Trophoblast cell (in vitro differentiated cells and primary cell): Measurements from ENCODE around the gene NRF1.

ENCODE experiments used
- DNase-seq, 2 donors: peaks; one replicate each; pipeline ENCODE4 v3.0.0-alpha.2; 2016
- H2AFZ ChIP-seq: 2 replicates; pipeline ENCODE4 v1.6.1; 2013; ENCODE audit warnings: low read length, moderate library complexity, mild to moderate bottlenecking; ENCODE audit not compliant: insufficient read depth, poor library complexity
- H2AK5ac ChIP-seq: 2 replicates; pipeline ENCODE4 v1.6.1; 2013; ENCODE audit warnings: mild to moderate bottlenecking, low read length
- H2BK120ac ChIP-seq: 2 replicates; pipeline ENCODE4 v1.6.1; 2013; ENCODE audit warnings: low read length, mild to moderate bottlenecking, moderate library complexity; ENCODE audit not compliant: insufficient read depth, poor library complexity
- H2BK12ac ChIP-seq: 2 replicates; pipeline ENCODE4 v1.6.1; 2013; ENCODE audit warnings: mild to moderate bottlenecking, low read length, moderate library complexity
- H2BK5ac ChIP-seq: 2 replicates; pipeline ENCODE4 v1.6.1; 2013; ENCODE audit warnings: low read length, low read depth, moderate library complexity, mild to moderate bottlenecking; ENCODE audit not compliant: poor library complexity
- H3K14ac ChIP-seq: 2 replicates; pipeline ENCODE4 v1.6.1; 2013; ENCODE audit warnings: mild to moderate bottlenecking, low read length
- H3K18ac ChIP-seq: 2 replicates; pipeline ENCODE4 v1.6.1; 2013; ENCODE audit warnings: mild to moderate bottlenecking, low read length
- H3K23ac ChIP-seq: 2 replicates; pipeline ENCODE4 v1.6.1; 2013; ENCODE audit warnings: low read length
- H3K27ac ChIP-seq: 2 replicates; pipeline ENCODE4 v1.5.1; 2013; ENCODE audit warnings: low read depth, mild to moderate bottlenecking, inconsistent platforms, low read length, moderate library complexity
- H3K27me3 ChIP-seq: 2 replicates; pipeline ENCODE4 v1.6.1; 2013; ENCODE audit warnings: inconsistent platforms, mild to moderate bottlenecking, low read length, moderate library complexity; ENCODE audit not compliant: insufficient read depth
- H3K36me3 ChIP-seq, 2 experiments: 1 replicate in 1 of 2; 2 replicates in 1 of 2; pipeline ENCODE4 v1.6.1; 2013; ENCODE audit warnings: low read length in 2 of 2, mild to moderate bottlenecking in 2 of 2, moderate library complexity in 1 of 2; ENCODE audit not compliant: insufficient read depth in 2 of 2, control insufficient read depth in 1 of 2
- H3K4ac ChIP-seq: 2 replicates; pipeline ENCODE4 v1.6.1; 2013; ENCODE audit warnings: low read depth, mild to moderate bottlenecking, low read length, moderate library complexity
- H3K4me1 ChIP-seq, 2 experiments: 1 replicate in 1 of 2; 2 replicates in 1 of 2; pipeline ENCODE4 v1.6.1; 2013; ENCODE audit warnings: low read length in 2 of 2, mild to moderate bottlenecking in 2 of 2, moderate library complexity in 1 of 2; ENCODE audit not compliant: insufficient read depth in 2 of 2, control insufficient read depth in 1 of 2
- H3K4me2 ChIP-seq: 2 replicates; pipeline ENCODE4 v1.6.1; 2013; ENCODE audit warnings: inconsistent platforms, mild to moderate bottlenecking, low read length, moderate library complexity
- H3K4me3 ChIP-seq: 2 replicates; pipeline ENCODE4 v1.5.1; 2013; ENCODE audit warnings: mild to moderate bottlenecking, low read depth, low read length, inconsistent platforms
- H3K79me1 ChIP-seq: one replicate; pipeline ENCODE4 v1.6.1; 2013; ENCODE audit warnings: low read length
- H3K79me2 ChIP-seq: 2 replicates; pipeline ENCODE4 v1.6.1; 2013; ENCODE audit warnings: low read length, mild to moderate bottlenecking; ENCODE audit not compliant: control insufficient read depth, insufficient read depth, poor library complexity
- H3K9ac ChIP-seq: 2 replicates; pipeline ENCODE4 v1.6.1; 2013; ENCODE audit warnings: mild to moderate bottlenecking, low read length
- H3K9me3 ChIP-seq: 2 replicates; pipeline ENCODE4 v1.6.1; 2013; ENCODE audit warnings: low read depth, mild to moderate bottlenecking, control low read depth, inconsistent platforms, low read length; ENCODE audit not compliant: insufficient read depth
- H4K12ac ChIP-seq: 2 replicates; pipeline ENCODE4 v1.6.1; 2013; ENCODE audit warnings: low read depth, mild to moderate bottlenecking, low read length, moderate library complexity
- H4K8ac ChIP-seq: 2 replicates; pipeline ENCODE4 v1.6.1; 2013; ENCODE audit warnings: low read depth, mild to moderate bottlenecking, low read length, moderate library complexity
- H4K91ac ChIP-seq: one replicate; pipeline ENCODE4 v1.6.1; 2013; ENCODE audit warnings: low read depth, mild to moderate bottlenecking, low read length, moderate library complexity
- WGBS: extraction: QIAGEN DNeasy Blood & Tissue Kit; methylation state at CpG from one replicate; pipeline ENCODE4 v1.1.7; 2013; ENCODE audit warnings: missing lambda C conversion rate; ENCODE audit not compliant: insufficient read length, insufficient coverage; ENCODE audit errors: extremely low coverage; 5-methylcytosine and 5-hydroxymethylcytosine counted together

Gene NRF1

DNA sequence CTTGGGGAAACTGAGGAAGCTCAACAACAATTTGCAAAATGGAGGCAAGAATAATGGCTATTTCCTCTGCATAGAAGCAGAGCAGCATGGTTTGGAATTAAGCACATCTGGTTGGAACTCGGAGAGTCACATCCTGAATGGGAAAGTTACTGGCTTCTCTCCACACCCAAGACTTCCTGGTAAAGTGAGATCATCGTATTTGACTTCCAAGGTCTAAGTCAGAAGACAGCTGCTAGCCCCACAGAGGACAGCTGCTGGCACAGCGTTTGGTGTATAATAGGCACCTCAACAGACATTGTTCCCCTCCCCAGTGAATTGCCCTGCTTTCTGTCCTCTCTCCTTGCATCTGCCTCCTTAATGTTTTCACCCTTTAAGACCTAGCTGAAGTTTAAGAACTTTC lies 37.0 kb upstream of the NRF1 start:
- no peak overlapping the region for H4K91ac ChIP-seq
- H2BK12ac ChIP-seq = no peak overlapping the region
- no peaks in the 10 kb centered on the region for H3K36me3 ChIP-seq
- H2AFZ ChIP-seq = no peak overlapping the region
- no peak overlapping the region for H3K9ac ChIP-seq
- H2AK5ac ChIP-seq = no peak overlapping the region
- peaks cover 0 to 3% of the 10 kb centered on the region in 2 experiments for H3K4me1 ChIP-seq
- H3K9me3 ChIP-seq = peaks cover 4% of the 10 kb centered on the region
- no peak overlapping the region for H3K27ac ChIP-seq
- DNase-seq = no peak
- H4K8ac ChIP-seq = no peak overlapping the region
- H3K23ac ChIP-seq = no peak overlapping the region
- no peaks in the 10 kb centered on the region for H3K27me3 ChIP-seq
- H3K4me3 ChIP-seq = no peak overlapping the region
- H3K79me1 ChIP-seq = peaks cover 2% of the 10 kb centered on the region
- no peak overlapping the region for H3K4me2 ChIP-seq
- no peak overlapping the region for H4K12ac ChIP-seq
- H3K4ac ChIP-seq = no peak overlapping the region
- no peak overlapping the region for H3K18ac ChIP-seq
- no peak overlapping the region for H3K14ac ChIP-seq
- H2BK5ac ChIP-seq = no peak overlapping the region
- no CpG with 5 or more reads among the region's 3 CpGs for WGBS
- H2BK120ac ChIP-seq = no peak overlapping the region
- H3K79me2 ChIP-seq = no peaks in the 10 kb centered on the region

DNA sequence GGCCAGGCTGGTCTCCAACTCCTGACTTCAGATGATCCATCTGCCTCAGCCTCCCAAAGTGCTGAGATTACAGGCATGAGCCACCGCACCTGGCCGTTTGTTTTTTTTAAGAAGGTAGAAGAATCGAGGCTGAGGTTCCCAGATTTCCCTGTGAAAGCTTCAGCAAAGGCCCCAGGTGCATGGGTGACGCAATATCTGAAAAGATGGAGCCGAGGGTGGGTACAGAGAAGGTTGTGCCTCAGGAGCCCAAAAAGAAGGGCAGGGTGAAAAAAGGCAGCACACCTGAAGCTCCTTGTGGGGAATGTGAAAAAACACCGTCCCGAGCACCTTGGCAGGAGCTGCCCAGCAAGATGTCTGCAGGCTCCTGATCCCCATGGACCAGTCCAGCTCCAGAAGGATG lies 35.8 kb upstream of the NRF1 start:
- Histone ChIP-seq H3K9ac (no peak overlapping the region), H2AK5ac (no peak overlapping the region)

DNA sequence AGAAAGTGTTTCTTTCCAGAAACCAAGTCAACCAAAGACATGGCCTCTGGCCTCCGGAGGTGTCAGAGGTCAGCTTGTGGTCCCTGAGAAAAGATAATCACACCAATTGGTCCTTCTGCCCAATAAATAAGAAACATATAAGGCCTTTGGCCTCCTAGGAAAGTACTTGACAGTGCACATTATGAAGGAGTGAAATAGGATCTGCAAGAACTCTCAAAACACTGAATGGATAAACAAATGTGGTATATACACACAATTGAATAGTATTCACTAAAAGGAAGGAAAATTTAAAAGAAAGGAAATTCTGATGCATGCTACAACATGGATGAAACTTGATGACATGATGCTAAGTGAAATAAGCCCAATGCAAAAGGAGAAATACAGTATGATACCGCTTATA lies 35.4 kb upstream of the NRF1 start:
- Histone ChIP-seq H3K23ac (no peak overlapping the region), H2AFZ (no peak overlapping the region), H4K12ac (no peak overlapping the region), H2AK5ac (no peak overlapping the region), H3K27ac (no peak overlapping the region), H3K9ac (no peak overlapping the region), H3K18ac (no peak overlapping the region), H3K14ac (no peak overlapping the region), H4K8ac (no peak overlapping the region), H3K79me2 (no peaks in the 10 kb centered on the region), H2BK120ac (no peak overlapping the region), H2BK12ac (no peak overlapping the region), H3K27me3 (no peaks in the 10 kb centered on the region), H3K9me3 (peaks cover 4% of the 10 kb centered on the region), H3K79me1 (no peaks in the 10 kb centered on the region), H3K4me2 (no peak overlapping the region), H3K4ac (no peak overlapping the region), H3K4me3 (no peak overlapping the region), H3K36me3 (no peaks in the 10 kb centered on the region), H3K4me1 (no peaks in the 10 kb centered on the region), H2BK5ac (no peak overlapping the region), H4K91ac (no peak overlapping the region)
- WGBS = no CpG with 5 or more reads among the region's 2 CpGs
- DNase-seq = no peak

More for the DNA sequence above, 35.8 kb upstream of the NRF1 start:
- Histone ChIP-seq H4K8ac (no peak overlapping the region), H3K4me2 (no peak overlapping the region), H3K36me3 (no peaks in the 10 kb centered on the region), H3K27ac (no peak overlapping the region), H2AFZ (no peak overlapping the region), H2BK5ac (no peak overlapping the region), H3K79me1 (no peaks in the 10 kb centered on the region), H3K18ac (no peak overlapping the region), H3K79me2 (no peaks in the 10 kb centered on the region), H3K14ac (no peak overlapping the region), H3K4me3 (no peak overlapping the region), H4K91ac (no peak overlapping the region), H3K23ac (no peak overlapping the region), H3K4ac (no peak overlapping the region), H4K12ac (no peak overlapping the region), H2BK120ac (no peak overlapping the region), H3K4me1 (no peaks in the 10 kb centered on the region), H2BK12ac (no peak overlapping the region), H3K9me3 (peaks cover 4% of the 10 kb centered on the region), H3K27me3 (no peaks in the 10 kb centered on the region)
- WGBS = no CpG with 5 or more reads among the region's 7 CpGs
- DNase-seq = no peak

DNA sequence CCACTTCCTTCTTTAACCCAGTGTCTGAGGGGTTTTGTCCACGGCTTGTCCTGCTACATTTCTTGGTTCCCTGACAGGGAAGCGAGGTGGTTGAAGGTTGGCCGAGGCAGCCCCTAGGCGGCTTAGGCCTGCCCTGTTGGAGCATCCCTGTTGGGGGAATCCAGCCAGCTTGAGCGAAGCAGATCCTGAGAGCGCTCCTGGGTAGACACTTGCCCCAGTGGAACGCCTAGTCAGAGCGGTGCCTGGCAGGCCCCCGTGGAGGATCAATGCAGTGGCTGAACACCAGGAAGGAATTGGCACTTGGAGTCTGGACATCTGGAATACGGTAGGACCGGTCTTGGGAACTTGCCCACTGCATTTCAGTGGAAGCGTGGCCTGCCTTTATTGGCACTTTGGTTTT lies 32.7 kb upstream of the NRF1 start:
- WGBS = no CpG with 5 or more reads among the region's 12 CpGs
- no peaks in the 10 kb centered on the region for H3K27me3 ChIP-seq
- no peak overlapping the region for H3K4ac ChIP-seq
- no peak overlapping the region for H3K4me3 ChIP-seq
- H3K9me3 ChIP-seq = peaks cover 9% of the 10 kb centered on the region
- H3K27ac ChIP-seq = no peak overlapping the region
- no peak overlapping the region for H4K8ac ChIP-seq
- H4K91ac ChIP-seq = no peak overlapping the region
- H2BK5ac ChIP-seq = no peak overlapping the region
- H3K23ac ChIP-seq = no peak overlapping the region
- H3K79me1 ChIP-seq = no peaks in the 10 kb centered on the region
- H3K4me1 ChIP-seq = peaks cover 0 to 2% of the 10 kb centered on the region in 2 experiments
- H2AK5ac ChIP-seq = no peak overlapping the region
- H4K12ac ChIP-seq = no peak overlapping the region
- H3K18ac ChIP-seq = no peak overlapping the region
- no peak overlapping the region for H3K4me2 ChIP-seq
- H2BK12ac ChIP-seq = no peak overlapping the region
- no peak overlapping the region for H3K14ac ChIP-seq
- H3K9ac ChIP-seq = no peak overlapping the region
- DNase-seq = no peak
- H2BK120ac ChIP-seq = no peak overlapping the region
- H3K79me2 ChIP-seq = no peaks in the 10 kb centered on the region
- no peak overlapping the region for H2AFZ ChIP-seq
- H3K36me3 ChIP-seq = no peaks in the 10 kb centered on the region
